ENCODE data around the gene BTBD16.

DNA sequence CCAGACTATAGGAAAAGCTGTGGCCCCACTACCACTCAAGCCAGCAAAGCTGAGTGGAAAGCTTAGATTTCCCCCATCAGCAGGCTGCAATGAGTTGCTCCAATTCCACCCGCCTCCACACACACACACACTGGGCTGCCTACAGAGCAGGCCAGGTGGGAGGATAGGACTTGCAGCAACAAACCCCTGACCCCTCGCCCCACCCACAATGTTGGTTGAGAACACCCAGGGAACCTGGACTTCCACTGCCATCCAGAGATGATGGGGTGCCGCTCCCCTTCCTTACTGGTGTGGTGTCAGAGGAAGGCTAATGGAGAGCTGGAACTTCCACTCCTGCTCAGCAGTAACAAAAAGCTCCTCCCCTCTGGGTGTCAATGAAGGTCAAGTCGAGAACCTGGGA, 86.6 kb downstream of the BTBD16 start:
- TF ChIP-seq EP300 (IDR thresholded peaks at IDR 0.05) (no peak), POLR2A (IDR thresholded peaks at IDR 0.05) (no peak), POLR2AphosphoS5 (IDR thresholded peaks at IDR 0.05) (no peak)
- TF ChIP-seq, protein P1, sequence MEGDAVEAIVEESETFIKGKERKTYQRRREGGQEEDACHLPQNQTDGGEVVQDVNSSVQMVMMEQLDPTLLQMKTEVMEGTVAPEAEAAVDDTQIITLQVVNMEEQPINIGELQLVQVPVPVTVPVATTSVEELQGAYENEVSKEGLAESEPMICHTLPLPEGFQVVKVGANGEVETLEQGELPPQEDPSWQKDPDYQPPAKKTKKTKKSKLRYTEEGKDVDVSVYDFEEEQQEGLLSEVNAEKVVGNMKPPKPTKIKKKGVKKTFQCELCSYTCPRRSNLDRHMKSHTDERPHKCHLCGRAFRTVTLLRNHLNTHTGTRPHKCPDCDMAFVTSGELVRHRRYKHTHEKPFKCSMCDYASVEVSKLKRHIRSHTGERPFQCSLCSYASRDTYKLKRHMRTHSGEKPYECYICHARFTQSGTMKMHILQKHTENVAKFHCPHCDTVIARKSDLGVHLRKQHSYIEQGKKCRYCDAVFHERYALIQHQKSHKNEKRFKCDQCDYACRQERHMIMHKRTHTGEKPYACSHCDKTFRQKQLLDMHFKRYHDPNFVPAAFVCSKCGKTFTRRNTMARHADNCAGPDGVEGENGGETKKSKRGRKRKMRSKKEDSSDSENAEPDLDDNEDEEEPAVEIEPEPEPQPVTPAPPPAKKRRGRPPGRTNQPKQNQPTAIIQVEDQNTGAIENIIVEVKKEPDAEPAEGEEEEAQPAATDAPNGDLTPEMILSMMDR (IDR thresholded peaks at IDR 0.05), result no peak

Measured in stomach (tissue), 4 donors.